HepG2 (cell line): ENCODE results near the gene B4GALT5. TPM values are rescaled to one million over a fixed set of nuclear protein-coding genes. Genes with fewer than 3 reads are reported as not detected.
A peak's percentile ranks its signal among the peaks of the same experiment; 100 is the strongest.

Experiments
- AHR ChIP-seq: IDR thresholded peaks from 2 replicates; pipeline ENCODE4 v1.6.1; 2018; ENCODE audit warnings: missing genetic modification reagents, missing compliant biosample characterization
- AKNA ChIP-seq: sonication (generic); formaldehyde crosslinking; IDR thresholded peaks from 2 replicates; pipeline ENCODE4 v1.4.0; 2020; ENCODE audit warnings: missing genetic modification reagents, borderline replicate concordance
- CBX1 ChIP-seq: IDR thresholded peaks from one replicate; pipeline ENCODE4 v1.6.1; 2016; ENCODE audit warnings: antibody characterized with exemption, low read depth
- DR1 ChIP-seq: sonication (generic); formaldehyde crosslinking; IDR thresholded peaks from 2 replicates; pipeline ENCODE4 v1.8.0; 2021; ENCODE audit warnings: mild to moderate bottlenecking, missing genetic modification reagents, inconsistent platforms
- FOXC1 ChIP-seq: sonication (generic); formaldehyde crosslinking; IDR thresholded peaks from 2 replicates; pipeline ENCODE4 v1.8.0; 2022; ENCODE audit warnings: mild to moderate bottlenecking, missing genetic modification reagents, borderline replicate concordance
- KMT2B ChIP-seq: IDR thresholded peaks from 2 replicates; pipeline ENCODE4 v1.6.1; 2016; ENCODE audit warnings: missing genetic modification reagents, missing compliant biosample characterization
- NFIC ChIP-seq: IDR thresholded peaks from 2 replicates; pipeline ENCODE4 v1.6.1; 2012; ENCODE audit warnings: mild to moderate bottlenecking, low read length, inconsistent platforms
- NR2F2 ChIP-seq: IDR thresholded peaks from 2 replicates; pipeline ENCODE4 v1.6.1; 2012; ENCODE audit warnings: low read depth, inconsistent platforms, borderline replicate concordance
- SYNCRIP ChIP-seq: fragments of 200-400 bp; formaldehyde crosslinking; IDR thresholded peaks from 2 replicates; pipeline ENCODE4 v1.6.1; 2018; ENCODE audit warnings: mild to moderate bottlenecking, low read depth, low read length; ENCODE audit not compliant: insufficient read depth
- TBX3 ChIP-seq: fragments of 450-650 bp; IDR thresholded peaks from 2 replicates; pipeline ENCODE4 v1.6.1; 2017; ENCODE audit warnings: antibody characterized with exemption, mild to moderate bottlenecking, inconsistent platforms, borderline replicate concordance
- TRIM24 ChIP-seq: sonication (generic); formaldehyde crosslinking; IDR thresholded peaks from 2 replicates; pipeline ENCODE4 v1.8.0; 2022; ENCODE audit warnings: mild to moderate bottlenecking, missing genetic modification reagents
- ZBTB1 ChIP-seq: sonication (generic); formaldehyde crosslinking; IDR thresholded peaks from 2 replicates; pipeline ENCODE4 v1.4.0; 2020; ENCODE audit warnings: missing genetic modification reagents, borderline replicate concordance
- ZBTB46 ChIP-seq: sonication (generic); formaldehyde crosslinking; IDR thresholded peaks from 2 replicates; pipeline ENCODE4 v1.4.0; 2020; ENCODE audit warnings: mild to moderate bottlenecking, missing genetic modification reagents, borderline replicate concordance
- ZFP62 ChIP-seq: sonication (generic); formaldehyde crosslinking; IDR thresholded peaks from 2 replicates; pipeline ENCODE4 v1.4.0; 2020; ENCODE audit warnings: missing genetic modification reagents
- ZGPAT ChIP-seq: IDR thresholded peaks from 2 replicates; pipeline ENCODE4 v1.6.1; 2016; ENCODE audit warnings: mild to moderate bottlenecking
- ZNF317 ChIP-seq: sonication (generic); formaldehyde crosslinking; IDR thresholded peaks from 2 replicates; pipeline ENCODE4 v1.5.0; 2020; ENCODE audit warnings: mild to moderate bottlenecking, missing genetic modification reagents
- ZNF724P ChIP-seq: sonication (generic); formaldehyde crosslinking; IDR thresholded peaks from 2 replicates; pipeline ENCODE4 v1.8.0; 2022; ENCODE audit warnings: missing genetic modification reagents, borderline replicate concordance
- ZNF772 ChIP-seq: sonication (generic); formaldehyde crosslinking; IDR thresholded peaks from 2 replicates; pipeline ENCODE4 v1.5.0; 2020; ENCODE audit warnings: mild to moderate bottlenecking, missing genetic modification reagents
- ZSCAN20 ChIP-seq: sonication (generic); formaldehyde crosslinking; IDR thresholded peaks from 2 replicates; pipeline ENCODE4 v1.4.0; 2020; ENCODE audit warnings: missing genetic modification reagents, mild to moderate bottlenecking, borderline replicate concordance
- ZZZ3 ChIP-seq: sonication (generic); formaldehyde crosslinking; IDR thresholded peaks from 2 replicates; pipeline ENCODE4 v1.4.0; 2020; ENCODE audit warnings: missing genetic modification reagents, mild to moderate bottlenecking, borderline replicate concordance
- polyA plus RNA-seq, 8 experiments: library from polyadenylated mRNA; depleted of rRNA in 3 of 8; stranded (reverse) in 7 of 8; unstranded in 1 of 8; fragments of >200 nt; fragmentation: Illumina TruSeq in 4 of 8; extraction: Trizol in 4 of 8; gene quantifications; 2 replicates each; pipeline versions ENCODE4 v1.2.1 to v1.2.3, GENCODE V29; 2011 to 2016; ENCODE audit warnings: low read depth in 4 of 8, missing spikeins in 1 of 8, mixed read lengths in 1 of 8; ENCODE audit not compliant: insufficient read depth in 1 of 8
- total RNA-seq, 5 experiments: library from RNA; depleted of rRNA; stranded (reverse); fragments of >200 nt; fragmentation: Illumina TruSeq; extraction: Trizol; gene quantifications; 2 replicates each; pipeline ENCODE4 v1.2.3, GENCODE V29; 2016; ENCODE audit warnings: low read depth in 1 of 5
- TF ChIP-seq, protein P1 (sequence below): sonication (generic); formaldehyde crosslinking; IDR thresholded peaks from 2 replicates; pipeline ENCODE4 v1.4.0; 2020; ENCODE audit warnings: missing genetic modification reagents

B4GALT5 gene
- total and polyA plus RNA-seq, 2 of the 13 experiments (the other 11 are each of a cell fraction or from before 2014, with no cell fraction given) = 27.3 to 30.9 TPM

GRCh38 chr20:49661560-49662329 lies 51.9 kb downstream of the B4GALT5 start (continued):
- no peak for TF ChIP-seq DR1
- peak; percentile 57; the same call in 1 of the 2 replicates for TF ChIP-seq ZSCAN20
- TF ChIP-seq AHR (CRISPR knock-in tag) = no peak
- TF ChIP-seq TBX3 = no peak
- no peak for TF ChIP-seq ZZZ3 (CRISPR knock-in tag)
- TF ChIP-seq AKNA (CRISPR knock-in tag) = no peak
- no peak for TF ChIP-seq NR2F2
- no peak for TF ChIP-seq ZFP62
- TF ChIP-seq ZNF317 (CRISPR knock-in tag) = no peak
- no peak for TF ChIP-seq ZNF772 (CRISPR knock-in tag)
- no peak for TF ChIP-seq ZBTB46 (CRISPR knock-in tag)
- no peak for TF ChIP-seq ZBTB1 (CRISPR knock-in tag)
- TF ChIP-seq, protein P1, sequence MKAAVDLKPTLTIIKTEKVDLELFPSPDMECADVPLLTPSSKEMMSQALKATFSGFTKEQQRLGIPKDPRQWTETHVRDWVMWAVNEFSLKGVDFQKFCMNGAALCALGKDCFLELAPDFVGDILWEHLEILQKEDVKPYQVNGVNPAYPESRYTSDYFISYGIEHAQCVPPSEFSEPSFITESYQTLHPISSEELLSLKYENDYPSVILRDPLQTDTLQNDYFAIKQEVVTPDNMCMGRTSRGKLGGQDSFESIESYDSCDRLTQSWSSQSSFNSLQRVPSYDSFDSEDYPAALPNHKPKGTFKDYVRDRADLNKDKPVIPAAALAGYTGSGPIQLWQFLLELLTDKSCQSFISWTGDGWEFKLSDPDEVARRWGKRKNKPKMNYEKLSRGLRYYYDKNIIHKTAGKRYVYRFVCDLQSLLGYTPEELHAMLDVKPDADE (CRISPR knock-in tag) = no peak
- TF ChIP-seq CBX1 = no peak
- TF ChIP-seq FOXC1 (CRISPR knock-in tag) = no peak
- no peak for TF ChIP-seq ZNF724P (CRISPR knock-in tag)
- TF ChIP-seq ZGPAT (CRISPR knock-in tag) = no peak
- no peak for TF ChIP-seq NFIC
- TF ChIP-seq KMT2B (CRISPR knock-in tag) = peak; percentile 35; the same call in 1 of the 2 replicates
- no peak for TF ChIP-seq TRIM24 (CRISPR knock-in tag)
- TF ChIP-seq SYNCRIP = no peak
